Measurements from ENCODE around the gene RPL13A.

- TF ChIP-seq CTCF (IDR thresholded peaks at IDR 0.05) (no peak), POLR2A (IDR thresholded peaks at IDR 0.05) (no peak)
Observed at GRCh38 chr19:49441960-49442350, 45.5 kb upstream of the RPL13A start.

Data from body of pancreas (tissue), 4 donors.